Hypothalamus (tissue), 51 donors: ENCODE results near the gene CMC1.

ENCODE experiments used
- DNase-seq, 51 donors: peaks; one replicate each; lab custom pipeline; 2025; lab: John Stamatoyannopoulos, UW

The CMC1 gene

GRCh38 chr3:28295898-28296490, 54.6 kb downstream of the CMC1 start:
- no peak for DNase-seq

DNA sequence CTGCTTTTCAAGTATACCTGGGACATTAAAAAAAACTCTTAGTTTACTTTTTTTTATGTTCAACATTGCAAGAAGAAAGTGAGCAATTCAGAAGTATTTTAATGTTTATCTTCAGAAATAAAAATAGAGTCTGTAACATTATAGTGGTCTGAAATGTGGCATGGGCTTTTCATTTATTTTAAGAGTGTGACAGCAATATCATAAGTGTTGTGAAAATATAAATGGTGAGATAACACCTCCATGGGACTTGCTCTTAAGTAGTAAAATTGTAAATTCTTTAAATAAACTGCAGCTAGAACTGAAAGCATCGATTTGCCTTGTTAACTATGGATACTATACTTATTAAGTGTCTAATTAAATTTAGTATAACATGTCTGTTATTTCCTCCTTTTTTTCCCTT, 58.3 kb downstream of the CMC1 start:
- DNase-seq: no peak

GRCh38 chr3:28300345-28300962, 59.0 kb downstream of the CMC1 start:
- no peak for DNase-seq

- no peak for DNase-seq
These were observed 60.3 kb downstream of the CMC1 start for GRCh38 chr3:28301688-28302087.

DNA sequence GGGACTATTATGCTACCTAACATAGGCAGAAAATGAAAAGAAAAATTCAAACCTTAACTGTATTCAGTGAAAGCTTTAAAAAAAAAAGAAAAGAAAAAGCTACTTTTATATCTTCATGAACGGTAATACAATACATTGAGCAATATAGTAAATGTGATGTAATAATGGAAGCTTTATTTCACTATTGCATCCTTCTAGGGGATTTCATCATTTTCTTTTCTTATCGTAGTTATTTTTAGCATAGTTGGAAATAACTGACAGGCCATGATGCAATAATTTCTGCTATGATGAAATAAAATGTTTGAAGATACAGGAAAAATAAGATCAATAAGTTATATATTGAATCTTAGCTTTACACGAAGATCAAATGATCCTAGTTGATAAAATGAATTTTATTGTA, 66.8 kb downstream of the CMC1 start:
- DNase-seq: no peak

- DNase-seq: no peak
These were observed 74.3 kb downstream of the CMC1 start for GRCh38 chr3:28315711-28316110.

- DNase-seq: no peak
These were observed 74.8 kb downstream of the CMC1 start for GRCh38 chr3:28316226-28316625.

- DNase-seq: peak in 1 of 51 donors; percentile 1
These were observed 76.1 kb downstream of the CMC1 start for GRCh38 chr3:28317438-28318022.

DNA sequence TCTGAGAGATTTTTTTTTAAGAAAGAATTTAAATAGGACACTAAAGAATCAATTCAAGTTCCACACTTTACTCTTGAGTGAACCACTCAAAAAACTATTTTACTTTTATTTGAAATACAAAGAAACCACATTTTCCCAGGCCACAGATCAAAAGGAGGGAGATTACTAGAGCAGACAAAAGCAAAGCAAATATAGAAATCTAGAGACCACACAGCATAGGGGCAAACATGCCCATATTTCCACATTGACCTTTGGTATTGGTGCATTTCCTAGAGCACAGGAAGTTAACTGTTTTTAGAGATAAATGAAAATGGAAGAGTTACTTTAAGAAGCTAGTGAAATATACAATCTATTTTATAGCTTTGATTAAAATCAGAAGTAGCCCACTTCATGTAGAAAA, 79.6 kb downstream of the CMC1 start:
- DNase-seq: no peak

DNA sequence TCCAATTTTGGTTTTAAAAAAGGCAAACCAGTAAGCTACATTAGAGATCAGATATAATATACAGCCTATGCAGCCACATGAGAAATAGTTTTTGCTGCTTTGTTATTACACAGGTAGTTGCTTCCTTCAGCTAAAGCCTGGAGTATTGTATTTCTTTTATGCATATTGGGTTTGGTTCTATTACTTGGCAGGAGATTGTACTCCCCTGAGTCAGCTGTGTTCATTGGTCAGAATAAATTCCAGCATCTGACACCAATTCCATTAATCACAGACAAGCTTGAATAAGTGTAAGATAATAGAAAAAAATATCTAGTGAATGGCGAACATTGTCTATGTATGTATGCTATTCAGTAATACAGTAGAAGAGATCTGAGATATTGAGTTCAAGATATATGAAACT, 81.0 kb downstream of the CMC1 start:
- DNase-seq: no peak

DNA sequence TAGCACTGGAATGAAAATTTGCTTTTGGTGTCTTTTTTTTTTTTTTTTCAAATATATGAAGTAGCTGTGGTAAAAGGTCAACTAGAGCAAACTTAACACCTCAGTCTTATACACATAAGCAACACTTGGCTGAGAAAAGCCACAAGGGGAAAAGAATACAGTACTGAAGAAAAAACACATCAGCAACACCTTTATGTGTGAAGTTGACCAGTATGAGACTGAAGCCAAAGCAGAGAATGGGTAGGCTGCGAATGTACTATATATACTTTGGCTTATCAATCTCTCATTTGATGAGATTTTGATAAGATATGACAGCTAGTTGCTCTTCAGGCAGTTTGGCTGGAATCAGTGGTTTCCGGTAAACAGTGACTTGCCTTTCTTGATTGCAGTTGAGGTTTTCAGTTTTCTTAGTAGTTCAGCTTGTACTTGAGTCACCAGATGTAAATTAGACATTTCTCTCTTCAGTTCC, 85.1 kb downstream of the CMC1 start:
- DNase-seq: no peak

GRCh38 chr3:28328188-28329151, 87.1 kb downstream of the CMC1 start:
- peak in 1 of 51 donors; percentile 16 for DNase-seq

DNA sequence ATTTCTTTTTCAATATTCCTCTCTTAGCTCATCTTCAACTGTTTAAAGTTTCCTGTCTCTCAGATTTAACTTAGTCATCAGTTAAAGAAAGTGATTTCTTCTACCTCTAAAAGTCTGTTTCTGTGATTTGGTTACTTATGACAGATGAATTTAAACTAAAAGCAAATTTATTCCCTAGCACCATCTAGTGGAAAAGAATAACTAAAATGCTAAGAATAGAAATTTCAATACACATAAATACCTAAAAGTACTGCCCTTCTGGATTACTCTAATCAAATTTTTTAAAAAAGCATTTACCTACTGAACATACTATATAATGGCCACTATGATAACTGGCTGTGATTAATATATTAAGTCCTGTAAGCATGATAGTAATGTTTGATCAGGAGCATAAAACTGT, 93.1 kb downstream of the CMC1 start:
- DNase-seq: no peak

DNA sequence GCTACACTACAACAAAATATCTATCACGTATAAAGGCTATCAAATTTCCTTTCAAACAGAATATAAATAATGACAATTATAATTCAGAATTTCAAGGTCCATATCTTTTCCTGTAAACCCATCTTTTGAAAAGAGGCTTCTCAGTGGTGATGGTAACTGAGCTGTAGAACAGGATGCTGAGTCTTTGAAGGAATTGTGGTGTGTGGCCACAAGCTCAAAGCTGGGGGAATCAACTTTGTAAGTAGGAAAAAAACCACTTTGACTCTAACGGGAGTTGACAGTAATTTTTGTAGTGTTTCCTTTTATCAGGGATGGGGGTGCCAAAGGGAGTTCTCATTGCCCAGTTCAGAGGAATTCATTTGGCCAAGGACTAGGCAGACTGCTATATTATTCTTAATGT, 93.8 kb downstream of the CMC1 start:
- DNase-seq: no peak

GRCh38 chr3:28337230-28337629, 95.8 kb downstream of the CMC1 start:
- no peak for DNase-seq

DNA sequence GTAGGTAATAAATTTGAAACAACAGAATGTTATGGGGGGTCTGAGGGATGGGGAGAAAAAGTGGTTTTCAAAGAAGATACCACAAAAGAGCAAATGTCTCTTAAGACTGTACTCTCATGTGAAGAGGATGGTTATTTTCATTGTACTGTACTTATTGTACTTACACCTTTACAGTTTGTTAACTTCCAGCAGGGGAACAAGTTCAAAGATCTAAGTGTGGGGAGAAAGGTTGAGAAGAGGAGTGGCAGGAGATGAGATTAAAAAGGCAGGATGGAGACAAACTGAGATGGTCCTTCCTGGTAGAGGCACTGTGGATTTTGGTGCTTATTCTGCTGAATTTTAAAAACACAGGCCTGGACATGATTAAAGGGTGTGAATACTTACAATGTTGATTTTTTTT, 101.7 kb downstream of the CMC1 start:
- no peak for DNase-seq

DNA sequence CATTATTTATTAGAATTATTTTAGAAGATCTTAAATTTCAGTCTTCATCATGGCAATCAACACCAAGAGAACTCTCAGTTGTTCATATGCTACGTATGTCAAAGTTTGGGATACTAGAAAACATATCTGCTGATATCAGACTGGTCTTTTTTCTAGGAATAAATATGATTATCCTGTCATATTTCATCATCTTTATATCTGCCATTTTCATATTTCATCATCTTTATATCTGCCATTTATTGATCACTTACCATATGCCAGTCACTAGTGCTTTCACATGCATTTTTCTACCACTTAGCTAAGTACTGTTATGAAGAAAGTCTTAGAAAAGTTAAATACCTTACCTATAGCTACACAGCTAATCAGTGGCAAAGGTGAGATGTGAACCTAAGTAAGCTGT, 104.3 kb downstream of the CMC1 start:
- no peak for DNase-seq

GRCh38 chr3:28347374-28348264, 106.2 kb downstream of the CMC1 start:
- peak in 5 of 51 donors; percentile 10 to 69 (median 15) for DNase-seq

GRCh38 chr3:28348265-28348628, 106.8 kb downstream of the CMC1 start:
- DNase-seq: peak in 4 of 51 donors; percentile 25 to 67 (median 52)
